Measurements from ENCODE around the gene TRAFD1.
"Not testable (repeated sequence)": the region's sequence is repeated elsewhere in the genome, so short reads cannot be mapped to it uniquely, and the experiment has no call there.

TRAFD1 gene, protein sequence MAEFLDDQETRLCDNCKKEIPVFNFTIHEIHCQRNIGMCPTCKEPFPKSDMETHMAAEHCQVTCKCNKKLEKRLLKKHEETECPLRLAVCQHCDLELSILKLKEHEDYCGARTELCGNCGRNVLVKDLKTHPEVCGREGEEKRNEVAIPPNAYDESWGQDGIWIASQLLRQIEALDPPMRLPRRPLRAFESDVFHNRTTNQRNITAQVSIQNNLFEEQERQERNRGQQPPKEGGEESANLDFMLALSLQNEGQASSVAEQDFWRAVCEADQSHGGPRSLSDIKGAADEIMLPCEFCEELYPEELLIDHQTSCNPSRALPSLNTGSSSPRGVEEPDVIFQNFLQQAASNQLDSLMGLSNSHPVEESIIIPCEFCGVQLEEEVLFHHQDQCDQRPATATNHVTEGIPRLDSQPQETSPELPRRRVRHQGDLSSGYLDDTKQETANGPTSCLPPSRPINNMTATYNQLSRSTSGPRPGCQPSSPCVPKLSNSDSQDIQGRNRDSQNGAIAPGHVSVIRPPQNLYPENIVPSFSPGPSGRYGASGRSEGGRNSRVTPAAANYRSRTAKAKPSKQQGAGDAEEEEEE

DNA sequence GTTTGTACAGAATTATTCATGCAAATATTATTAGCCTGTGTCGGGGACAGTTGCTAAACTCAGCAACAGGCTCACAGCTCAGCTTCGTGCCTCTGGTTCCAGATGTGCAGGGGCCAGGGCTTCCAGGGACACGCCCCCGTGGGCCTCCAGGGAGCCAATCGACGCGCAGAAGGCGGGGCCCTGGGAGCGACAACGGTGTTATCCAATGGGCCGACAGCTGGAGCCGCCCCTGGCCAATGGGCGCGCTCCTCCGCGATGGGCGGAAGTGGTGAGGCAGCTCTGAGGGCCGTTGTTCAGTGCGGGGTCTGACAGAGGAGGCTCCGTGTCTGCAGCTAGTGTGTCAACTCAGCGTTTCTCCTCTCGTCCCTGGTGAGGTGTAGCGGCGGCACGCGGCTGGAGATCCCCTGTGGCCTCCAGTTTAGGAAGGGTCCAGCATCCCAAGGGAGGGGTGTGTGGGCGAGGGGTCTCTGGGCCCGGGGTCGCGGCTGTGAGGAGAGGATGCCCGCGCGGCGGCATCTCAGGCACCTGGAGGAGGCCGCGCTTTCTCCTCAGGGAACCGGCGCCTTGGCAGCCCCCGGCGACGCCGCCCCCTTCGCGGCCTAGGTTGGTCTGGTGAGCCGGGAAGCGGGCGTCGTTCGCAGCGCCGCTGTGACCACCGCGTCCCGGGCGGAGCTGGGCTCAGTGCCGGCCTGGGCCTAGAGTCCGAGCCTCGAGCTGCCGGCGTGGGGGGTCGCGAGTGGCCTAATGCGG is at the start of gene TRAFD1:
Gene TRAFD1, plus strand, starts transcription at position 311 of the 750 bp plus-strand sequence. CDS start 4,963 bp downstream, outside the sequence.
- no peaks in the 10 kb centered on the region for H3K27me3 ChIP-seq (ENCODE audit: control insufficient read depth, insufficient read depth, low read length)
- H3K4me1 ChIP-seq (ENCODE audit: control insufficient read depth, insufficient read depth, low read length), result peaks cover 16% of the 10 kb centered on the region
- no peaks in the 10 kb centered on the region for H3K36me3 ChIP-seq (ENCODE audit: control insufficient read depth, insufficient read depth, low read length)

DNA sequence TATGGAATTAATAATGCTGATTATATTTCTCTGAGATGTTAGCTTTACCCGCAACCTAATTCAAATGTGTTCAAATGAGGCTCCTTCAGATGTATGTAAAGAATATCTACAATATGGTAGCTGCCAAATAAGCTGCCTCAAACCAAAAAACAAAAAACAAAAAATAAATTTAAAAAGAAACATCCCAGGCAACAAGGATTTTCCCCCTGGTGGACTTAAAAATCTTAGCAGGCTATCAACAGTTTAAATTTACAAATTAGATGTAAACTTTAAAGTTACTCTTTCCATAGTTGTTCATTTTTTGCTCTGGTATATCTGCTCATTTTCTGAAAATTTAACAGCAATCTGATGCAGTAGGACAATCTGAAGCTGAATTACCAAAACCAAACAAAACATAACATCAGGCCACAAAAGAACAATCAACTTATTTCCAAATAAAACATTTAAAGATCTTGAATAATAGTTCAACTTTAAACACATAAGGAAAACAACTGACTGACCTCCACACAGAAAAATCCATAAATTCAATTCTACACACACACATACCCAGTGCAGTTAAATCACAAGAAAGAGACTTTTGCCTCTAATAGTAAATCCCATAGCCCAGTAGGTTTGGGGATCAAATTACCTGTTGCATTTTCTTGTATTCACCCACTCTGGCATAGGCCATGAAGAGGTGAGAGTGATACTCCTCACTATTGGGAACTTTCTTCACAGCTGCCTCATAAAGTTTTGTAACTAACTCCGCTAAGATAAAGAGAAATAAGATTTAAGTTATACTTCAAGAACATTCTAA is 38.1 kb upstream of the TRAFD1 start:
- Histone ChIP-seq H3K36me3 (ENCODE audit: control insufficient read depth, insufficient read depth, low read length) (peaks cover 5% of the 10 kb centered on the region), H3K4me1 (ENCODE audit: control insufficient read depth, insufficient read depth, low read length) (no peaks in the 10 kb centered on the region)

More for the DNA sequence above, at the start of gene TRAFD1:
- Histone ChIP-seq H3K9me3 (ENCODE audit: control insufficient read depth, low read length) (no peaks in the 10 kb centered on the region), H3K4me3 (ENCODE audit: low read length) (peak within 1 kb of the TSS; percentile 80), H3K9ac (ENCODE audit: low read length) (peak within 1 kb of the TSS; percentile 94)

DNA sequence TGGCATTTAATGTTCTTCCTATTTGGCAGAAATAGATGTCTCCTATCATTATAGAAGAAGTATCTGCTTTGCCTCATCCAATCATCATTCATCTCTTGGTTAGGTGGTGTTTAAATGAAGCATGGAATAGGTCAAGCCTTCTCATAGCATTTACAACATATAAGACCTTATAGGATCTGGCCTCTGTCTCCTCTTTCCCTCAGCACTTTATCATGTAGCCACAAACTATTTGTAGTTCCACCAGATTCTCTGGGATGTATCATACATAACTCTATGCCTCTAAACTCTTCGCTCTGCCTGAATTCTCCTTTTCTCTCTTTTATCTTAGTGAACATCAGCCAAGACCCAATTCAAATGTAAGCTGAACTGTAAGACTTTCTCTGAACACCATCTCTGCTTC is 37.5 kb upstream of the TRAFD1 start:
- Histone ChIP-seq H3K36me3 (ENCODE audit: control insufficient read depth, insufficient read depth, low read length) (peaks cover 5% of the 10 kb centered on the region), H3K27me3 (ENCODE audit: control insufficient read depth, insufficient read depth, low read length) (no peaks in the 10 kb centered on the region), H3K4me3 (ENCODE audit: low read length) (no peak overlapping the region), H3K9me3 (ENCODE audit: control insufficient read depth, low read length) (no peaks in the 10 kb centered on the region), H3K9ac (ENCODE audit: low read length) (no peak overlapping the region), H3K4me1 (ENCODE audit: control insufficient read depth, insufficient read depth, low read length) (no peaks in the 10 kb centered on the region)

More for the DNA sequence above, 38.1 kb upstream of the TRAFD1 start:
- Histone ChIP-seq H3K9me3 (ENCODE audit: control insufficient read depth, low read length) (no peaks in the 10 kb centered on the region), H3K9ac (ENCODE audit: low read length) (no peak overlapping the region), H3K4me3 (ENCODE audit: low read length) (no peak overlapping the region), H3K27me3 (ENCODE audit: control insufficient read depth, insufficient read depth, low read length) (no peaks in the 10 kb centered on the region)

DNA sequence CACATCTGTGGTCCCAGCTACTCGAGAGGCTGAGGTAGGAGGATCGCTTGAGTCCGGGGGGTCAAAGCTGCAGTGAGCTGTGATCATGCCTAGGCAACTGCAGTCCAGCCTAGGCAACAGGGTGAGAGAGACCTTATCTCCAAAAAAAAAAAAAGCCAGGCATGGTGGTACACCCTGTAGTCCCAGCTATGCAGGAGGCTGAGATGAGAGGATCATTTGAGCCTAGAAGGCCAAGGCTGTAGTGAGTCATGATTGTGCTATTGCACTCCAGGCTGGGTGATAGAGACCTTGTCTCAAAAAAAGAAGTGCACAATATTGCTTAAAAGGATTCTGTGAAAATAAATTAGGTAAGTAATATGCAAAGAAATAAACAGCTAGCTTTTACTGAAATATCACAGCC is 33.8 kb upstream of the TRAFD1 start:
- Histone ChIP-seq H3K27me3 (ENCODE audit: control insufficient read depth, insufficient read depth, low read length) (no peaks in the 10 kb centered on the region), H3K9ac (ENCODE audit: low read length) (no peak overlapping the region), H3K36me3 (ENCODE audit: control insufficient read depth, insufficient read depth, low read length) (peaks cover 5% of the 10 kb centered on the region), H3K4me3 (ENCODE audit: low read length) (no peak overlapping the region), H3K4me1 (ENCODE audit: control insufficient read depth, insufficient read depth, low read length) (peaks cover 9% of the 10 kb centered on the region), H3K9me3 (ENCODE audit: control insufficient read depth, low read length) (no peaks in the 10 kb centered on the region)

DNA sequence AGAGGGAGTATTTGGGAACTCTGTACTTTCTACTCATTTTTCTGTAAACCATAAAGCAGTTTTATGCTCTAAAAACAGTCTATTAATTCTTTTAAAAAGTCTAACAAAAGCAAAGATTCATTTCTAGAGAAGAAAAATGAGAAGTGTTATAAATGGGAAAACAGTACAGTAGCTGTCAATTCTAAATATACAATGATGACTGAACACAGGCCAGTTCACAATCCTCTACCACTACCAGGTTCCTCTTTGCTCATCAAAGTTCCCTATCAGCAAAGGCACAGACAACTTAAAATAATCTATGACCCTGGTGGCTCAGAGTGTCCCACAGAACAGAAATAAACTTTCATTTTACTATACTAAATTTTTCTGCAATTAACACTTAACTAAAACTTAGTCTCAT is 29.3 kb upstream of the TRAFD1 start:
- no peaks in the 10 kb centered on the region for H3K27me3 ChIP-seq (ENCODE audit: control insufficient read depth, insufficient read depth, low read length)
- no peak overlapping the region for H3K4me3 ChIP-seq (ENCODE audit: low read length)
- no peaks in the 10 kb centered on the region for H3K9me3 ChIP-seq (ENCODE audit: control insufficient read depth, low read length)
- H3K9ac ChIP-seq (ENCODE audit: low read length), result no peak overlapping the region
- no peaks in the 10 kb centered on the region for H3K36me3 ChIP-seq (ENCODE audit: control insufficient read depth, insufficient read depth, low read length)
- peaks cover 24% of the 10 kb centered on the region for H3K4me1 ChIP-seq (ENCODE audit: control insufficient read depth, insufficient read depth, low read length)

DNA sequence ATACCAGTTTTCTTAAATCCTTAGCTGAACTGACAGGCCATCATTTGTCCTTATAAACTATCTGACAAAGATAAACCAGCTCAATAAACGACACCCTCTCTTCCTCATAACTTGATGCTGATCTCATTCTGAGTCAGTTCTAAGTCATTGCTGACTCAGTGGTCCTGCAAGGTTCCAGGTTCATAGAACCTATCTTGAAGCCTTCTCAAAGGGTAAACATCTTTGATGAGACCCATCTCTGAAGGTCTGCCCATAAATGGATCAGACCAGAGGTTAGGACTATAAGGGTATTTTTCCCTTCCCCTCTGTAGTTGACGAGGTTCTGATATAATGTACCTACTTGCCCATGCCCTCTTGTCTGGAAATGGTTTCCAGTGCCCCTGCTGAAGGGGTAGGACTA is 28.7 kb upstream of the TRAFD1 start:
- Histone ChIP-seq H3K36me3 (ENCODE audit: control insufficient read depth, insufficient read depth, low read length) (no peaks in the 10 kb centered on the region), H3K9me3 (ENCODE audit: control insufficient read depth, low read length) (no peaks in the 10 kb centered on the region), H3K4me1 (ENCODE audit: control insufficient read depth, insufficient read depth, low read length) (peaks cover 24% of the 10 kb centered on the region), H3K4me3 (ENCODE audit: low read length) (no peak overlapping the region), H3K27me3 (ENCODE audit: control insufficient read depth, insufficient read depth, low read length) (no peaks in the 10 kb centered on the region), H3K9ac (ENCODE audit: low read length) (no peak overlapping the region)

DNA sequence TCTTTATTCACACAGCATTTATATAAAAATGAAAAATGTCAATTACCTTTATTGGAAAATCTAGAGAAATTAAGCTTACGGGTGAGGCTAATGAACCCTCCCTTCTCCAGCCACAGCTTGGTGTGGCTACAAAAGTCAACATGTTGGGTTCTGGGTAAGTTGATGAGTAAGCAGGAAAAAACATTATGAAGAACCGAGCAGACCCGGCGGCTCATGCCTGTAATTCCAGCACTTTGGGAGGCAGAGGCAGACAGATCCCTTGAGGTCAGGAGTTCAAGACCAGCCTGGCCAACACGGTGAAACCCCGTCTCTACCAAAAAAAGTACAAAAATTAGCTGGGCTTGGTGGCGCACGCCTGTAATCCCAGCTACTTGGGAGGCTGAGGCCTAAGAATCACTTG is 27.7 kb upstream of the TRAFD1 start:
- Histone ChIP-seq H3K4me1 (ENCODE audit: control insufficient read depth, insufficient read depth, low read length) (peaks cover 24% of the 10 kb centered on the region), H3K27me3 (ENCODE audit: control insufficient read depth, insufficient read depth, low read length) (no peaks in the 10 kb centered on the region), H3K9ac (ENCODE audit: low read length) (no peak overlapping the region), H3K9me3 (ENCODE audit: control insufficient read depth, low read length) (no peaks in the 10 kb centered on the region), H3K4me3 (ENCODE audit: low read length) (no peak overlapping the region), H3K36me3 (ENCODE audit: control insufficient read depth, insufficient read depth, low read length) (no peaks in the 10 kb centered on the region)

DNA sequence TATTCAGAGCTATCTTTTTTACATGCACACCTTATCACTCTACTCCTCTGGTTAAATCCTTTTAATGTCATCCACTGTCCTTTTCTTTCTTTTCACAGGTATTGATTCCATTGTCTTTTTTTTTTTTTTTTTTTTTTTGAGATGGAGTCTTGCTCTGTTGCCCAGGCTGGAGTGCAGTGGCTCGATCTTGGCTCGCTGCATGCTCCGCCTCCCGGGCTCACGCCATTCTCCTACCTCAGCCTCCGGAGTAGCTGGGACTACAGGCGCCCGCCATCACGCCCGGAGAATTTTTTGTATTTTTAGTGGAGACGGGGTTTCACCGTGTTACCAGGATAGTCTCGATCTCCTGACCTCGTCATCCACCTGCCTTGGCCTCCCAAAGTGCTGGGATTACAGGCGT is 24.9 kb upstream of the TRAFD1 start:
- H3K4me1 ChIP-seq (ENCODE audit: control insufficient read depth, insufficient read depth, low read length), result peaks cover 24% of the 10 kb centered on the region
- H3K27me3 ChIP-seq (ENCODE audit: control insufficient read depth, insufficient read depth, low read length); H3K9ac ChIP-seq (ENCODE audit: low read length); H3K4me3 ChIP-seq (ENCODE audit: low read length); H3K36me3 ChIP-seq (ENCODE audit: control insufficient read depth, insufficient read depth, low read length); H3K9me3 ChIP-seq (ENCODE audit: control insufficient read depth, low read length): not testable (repeated sequence)

DNA sequence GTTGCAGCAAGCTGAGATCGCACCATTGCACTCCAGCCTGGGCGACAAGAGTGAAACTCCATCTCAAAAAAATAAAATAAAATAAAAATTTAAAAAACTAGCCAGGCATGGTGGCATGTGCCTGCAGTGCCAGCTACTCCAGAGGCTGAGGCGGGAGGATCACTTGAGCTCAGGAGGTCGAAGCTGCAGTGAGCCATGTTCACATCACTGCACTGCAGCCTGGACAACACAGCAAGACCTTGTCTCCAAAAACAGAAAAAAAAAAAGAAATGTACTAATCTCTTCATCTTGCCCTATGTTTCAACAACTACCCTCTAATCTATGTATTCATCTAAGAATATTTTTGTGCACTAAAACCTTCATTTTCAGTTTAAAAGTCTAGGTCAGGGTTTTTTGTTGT is 23.2 kb upstream of the TRAFD1 start:
- Histone ChIP-seq H3K4me3 (ENCODE audit: low read length) (no peak overlapping the region), H3K27me3 (ENCODE audit: control insufficient read depth, insufficient read depth, low read length) (no peaks in the 10 kb centered on the region), H3K9me3 (ENCODE audit: control insufficient read depth, low read length) (no peaks in the 10 kb centered on the region), H3K9ac (ENCODE audit: low read length) (no peak overlapping the region), H3K4me1 (ENCODE audit: control insufficient read depth, insufficient read depth, low read length) (peaks cover 11% of the 10 kb centered on the region), H3K36me3 (ENCODE audit: control insufficient read depth, insufficient read depth, low read length) (no peaks in the 10 kb centered on the region)

DNA sequence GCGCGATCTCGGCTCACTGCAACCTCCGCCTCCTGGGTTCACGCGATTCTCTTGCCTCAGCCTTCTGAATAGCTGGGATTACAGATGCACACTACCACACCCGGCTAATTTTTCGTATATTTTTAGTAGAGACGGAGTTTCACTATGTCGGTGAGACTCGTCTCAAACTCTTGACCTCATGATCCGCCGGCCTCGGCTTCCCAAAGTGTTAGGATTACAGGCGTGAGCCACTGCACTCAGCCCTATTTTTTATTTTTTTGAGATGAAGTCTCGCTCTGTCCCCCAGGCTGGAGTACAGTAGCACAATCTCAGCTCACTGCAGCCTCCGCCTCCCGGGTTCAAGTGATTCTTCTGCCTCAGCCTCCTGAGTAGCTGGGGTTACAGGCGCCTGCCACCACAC is 22.6 kb upstream of the TRAFD1 start:
- not testable (repeated sequence) for H3K9me3 ChIP-seq (ENCODE audit: control insufficient read depth, low read length); H3K9ac ChIP-seq (ENCODE audit: low read length)
- peaks cover 11% of the 10 kb centered on the region for H3K4me1 ChIP-seq (ENCODE audit: control insufficient read depth, insufficient read depth, low read length)

DNA sequence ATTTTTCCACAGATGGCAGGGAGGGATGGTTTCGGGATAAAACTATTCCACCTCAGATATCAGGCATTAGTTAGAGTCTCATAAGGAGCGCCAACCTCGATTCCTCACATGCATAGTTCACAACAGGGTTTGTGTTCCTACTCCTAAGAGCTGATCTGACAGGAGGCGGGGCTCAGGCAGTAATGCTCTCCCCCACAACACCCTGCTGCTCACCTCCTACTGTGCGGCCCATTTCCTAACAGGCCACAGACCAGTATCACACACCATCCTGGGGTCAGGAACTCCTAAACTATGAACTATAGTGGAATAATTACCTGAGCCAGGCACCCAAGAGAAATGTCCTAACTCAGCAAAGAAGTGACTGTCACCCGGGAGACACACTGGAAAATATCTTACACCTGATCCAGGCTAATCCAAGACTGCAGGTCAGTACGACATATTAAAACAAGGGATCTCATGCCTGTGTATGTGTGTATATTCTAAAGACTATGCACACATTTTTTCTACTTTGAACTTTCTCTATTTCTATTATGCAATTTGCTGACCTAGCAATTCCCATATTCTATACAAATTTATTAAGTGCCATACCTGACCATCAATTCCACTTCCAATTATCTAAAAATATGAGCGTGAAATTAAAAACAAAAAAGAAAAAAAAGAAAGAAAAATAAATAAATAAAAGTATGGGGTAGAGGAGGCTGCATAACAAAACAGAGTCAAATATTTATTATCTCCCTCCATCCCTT is 21.4 kb upstream of the TRAFD1 start:
- Histone ChIP-seq H3K9me3 (ENCODE audit: control insufficient read depth, low read length) (no peaks in the 10 kb centered on the region), H3K4me3 (ENCODE audit: low read length) (no peak overlapping the region), H3K27me3 (ENCODE audit: control insufficient read depth, insufficient read depth, low read length) (no peaks in the 10 kb centered on the region), H3K9ac (ENCODE audit: low read length) (no peak overlapping the region), H3K36me3 (ENCODE audit: control insufficient read depth, insufficient read depth, low read length) (no peaks in the 10 kb centered on the region), H3K4me1 (ENCODE audit: control insufficient read depth, insufficient read depth, low read length) (no peaks in the 10 kb centered on the region)

More for the DNA sequence above, 22.6 kb upstream of the TRAFD1 start:
- H3K27me3 ChIP-seq (ENCODE audit: control insufficient read depth, insufficient read depth, low read length); H3K4me3 ChIP-seq (ENCODE audit: low read length); H3K36me3 ChIP-seq (ENCODE audit: control insufficient read depth, insufficient read depth, low read length): not testable (repeated sequence)

All from mucosa of stomach (tissue), 1 donor.